Lung microvascular endothelial cell (primary cell): ENCODE results near the gene SLC52A1. TPM values are rescaled to one million over a fixed set of nuclear protein-coding genes. Genes with fewer than 3 reads are reported as not detected.

Experiments
- DNase-seq, 2 donors: peaks; one replicate each; pipeline versions ENCODE4 v3.0.0 to v3.0.0-alpha.2; 2010; ENCODE audit warnings: low read depth in 2 of 2
- total RNA-seq: library from RNA; depleted of rRNA; stranded (reverse); fragments of >200 nt; gene quantifications from 2 replicates; pipeline ENCODE4 v1.2.1, GENCODE V29; 2014

Gene SLC52A1
- total RNA-seq, 1 donor from 2014 or later = under 0.01 TPM

DNA sequence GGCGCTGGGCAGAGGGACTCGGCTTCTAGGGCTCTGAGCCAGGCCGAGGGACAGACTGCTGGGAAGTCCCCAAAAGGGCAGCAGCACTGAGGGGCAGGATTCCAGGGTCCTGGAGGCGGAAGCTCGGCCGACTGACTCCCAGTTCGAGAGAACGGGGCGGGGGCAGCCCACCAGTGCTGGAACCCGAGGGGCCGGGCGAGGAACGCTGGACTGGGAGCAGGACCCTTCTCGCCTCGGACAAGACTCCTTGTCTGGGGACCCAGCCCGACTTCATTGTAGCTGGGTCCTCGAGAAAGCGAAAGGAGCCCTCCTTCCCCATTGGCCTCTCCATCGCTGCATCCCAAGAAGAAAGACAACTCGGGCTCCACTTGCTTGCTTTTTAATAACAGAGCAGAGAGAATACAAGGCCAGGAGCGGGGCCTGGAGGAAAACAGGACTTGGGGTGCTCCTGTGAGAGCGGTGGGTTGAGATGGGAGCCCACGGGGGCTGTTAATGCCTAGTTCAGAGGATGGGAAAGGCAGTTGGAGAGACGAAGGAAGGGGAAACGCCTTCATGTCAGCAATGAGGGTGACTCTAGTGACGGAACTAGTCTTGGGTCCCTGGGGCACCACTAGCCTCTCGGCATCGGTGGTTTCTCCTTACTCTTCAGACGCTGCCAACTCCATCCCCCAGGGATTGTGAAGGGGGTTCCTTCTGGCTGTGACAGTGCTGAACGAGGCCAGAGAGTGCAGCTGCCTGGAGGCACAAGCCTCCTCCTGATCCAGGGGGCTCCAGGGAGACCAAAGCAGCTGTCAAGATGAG lies 47.3 kb downstream of the SLC52A1 start:
- DNase-seq = no peak

- peak; percentile 77 to 87 for DNase-seq
Observed at GRCh38 chr17:4986951-4987766, 48.1 kb downstream of the SLC52A1 start, which contains the start of gene CAMTA2. TSS of gene CAMTA2 (minus strand) at chr17:4987675. CDS start at chr17:4986222, 1,453 bp downstream.

- DNase-seq = peak; percentile 66
Observed at GRCh38 chr17:4986403-4986802, 48.8 kb downstream of the SLC52A1 start.

Other genes with a start within 250 kb of the SLC52A1 start
- gene VMO1, start 249.1 kb downstream of the SLC52A1 start, total RNA-seq = 0.22 TPM in 1 of 2 replicates, not detected in the other
- not detected in 2 replicates for gene GLTPD2, start 246.5 kb downstream of the SLC52A1 start, total RNA-seq
- gene PSMB6, start 239.3 kb downstream of the SLC52A1 start, total RNA-seq = 182 and 183 TPM in 2 replicates
- 23.8 TPM in 2 replicates for gene PLD2, start 228.3 kb downstream of the SLC52A1 start, total RNA-seq
- 17.9 and 26.0 TPM in 2 replicates for gene MINK1, start 202.1 kb downstream of the SLC52A1 start, total RNA-seq
- 0.44 and 1.6 TPM in 2 replicates for gene C17orf107, start 135.9 kb downstream of the SLC52A1 start, total RNA-seq
- gene CHRNE, start 132.3 kb downstream of the SLC52A1 start, total RNA-seq = 0.65 and 1.4 TPM in 2 replicates
- not detected in 2 replicates for gene GP1BA, start 103.1 kb downstream of the SLC52A1 start, total RNA-seq
- gene SLC25A11, start 95.4 kb downstream of the SLC52A1 start, total RNA-seq = 38.4 and 57.3 TPM in 2 replicates
- 13.5 and 23.2 TPM in 2 replicates for gene RNF167, start 95.2 kb downstream of the SLC52A1 start, total RNA-seq
- 280 and 359 TPM in 2 replicates for gene PFN1, start 86.9 kb downstream of the SLC52A1 start, total RNA-seq
- gene ENO3, start 84.3 kb downstream of the SLC52A1 start, total RNA-seq = 1.1 and 2.6 TPM in 2 replicates
- 47.3 and 51.2 TPM in 2 replicates for gene SPAG7, start 67.6 kb downstream of the SLC52A1 start, total RNA-seq
- 2.6 and 7.9 TPM in 2 replicates for gene CAMTA2, start 47.8 kb downstream of the SLC52A1 start, total RNA-seq
- 0.22 and 0.40 TPM in 2 replicates for gene INCA1, start 37.9 kb downstream of the SLC52A1 start, total RNA-seq
- 56.0 and 78.2 TPM in 2 replicates for gene KIF1C, start 37.5 kb downstream of the SLC52A1 start, total RNA-seq
- 0.87 and 1.8 TPM in 2 replicates for gene ZFP3, start 43.0 kb upstream of the SLC52A1 start, total RNA-seq
- 4.6 and 4.8 TPM in 2 replicates for gene ZNF232, start 76.5 kb upstream of the SLC52A1 start, total RNA-seq
- under 0.01 TPM in 1 of 2 replicates, not detected in the other for gene USP6, start 80.6 kb upstream of the SLC52A1 start, total RNA-seq
- gene ZNF594, start 156.4 kb upstream of the SLC52A1 start, total RNA-seq = 1.7 and 2.0 TPM in 2 replicates
- gene SCIMP, start 199.4 kb upstream of the SLC52A1 start, total RNA-seq = not detected in 2 replicates
- 28.5 and 37.5 TPM in 2 replicates for gene RABEP1, start 246.9 kb upstream of the SLC52A1 start, total RNA-seq